DOHH2 (cell line): ENCODE measurements around the gene SCUBE1.

Experiments used
- H3F3A ChIP-seq: fragments of 200-600 bp; sonication (generic), shearing (Covaris generic); 2 replicates; pipeline ENCODE4 v1.6.0; 2016; ENCODE audit warnings: antibody characterized with exemption, mild to moderate bottlenecking; ENCODE audit not compliant: control insufficient read depth, insufficient read depth
- H3K27ac ChIP-seq: fragments of 200-600 bp; sonication (generic); 2 replicates; pipeline ENCODE4 v1.5.1; 2014; ENCODE audit warnings: low read depth, mild to moderate bottlenecking, low read length, moderate library complexity
- H3K27me3 ChIP-seq: fragments of 200-600 bp; sonication (generic); 2 replicates; pipeline ENCODE4 v1.6.1; 2014; ENCODE audit warnings: mild to moderate bottlenecking, low read length, mixed read lengths; ENCODE audit not compliant: control insufficient read depth
- H3K36me3 ChIP-seq: fragments of 200-600 bp; sonication (generic); 2 replicates; pipeline ENCODE4 v1.6.1; 2014; ENCODE audit warnings: mild to moderate bottlenecking, low read length, moderate library complexity, mixed read lengths; ENCODE audit not compliant: control insufficient read depth
- H3K4me1 ChIP-seq: fragments of 200-600 bp; sonication (generic); 2 replicates; pipeline ENCODE4 v1.6.1; 2014; ENCODE audit warnings: mild to moderate bottlenecking, low read length, mixed read lengths; ENCODE audit not compliant: control insufficient read depth
- H3K4me2 ChIP-seq: fragments of 200-600 bp; sonication (generic); 2 replicates; pipeline ENCODE4 v1.6.0; 2014; ENCODE audit warnings: mild to moderate bottlenecking, low read length, moderate library complexity
- H3K4me3 ChIP-seq: fragments of 200-600 bp; sonication (generic); 2 replicates; pipeline ENCODE4 v1.5.1; 2014; ENCODE audit warnings: mild to moderate bottlenecking, low read length, mixed read lengths
- H3K79me2 ChIP-seq: fragments of 200-600 bp; sonication (generic); 2 replicates; pipeline ENCODE4 v1.6.1; 2014; ENCODE audit warnings: mild to moderate bottlenecking, low read length, mixed read lengths; ENCODE audit not compliant: control insufficient read depth
- H3K9me2 ChIP-seq: fragments of 200-600 bp; sonication (generic); replicated peaks from 2 replicates; pipeline ENCODE4 v1.6.1; 2014; ENCODE audit warnings: mild to moderate bottlenecking, low read length, mixed read lengths; ENCODE audit not compliant: control insufficient read depth
- H3K9me3 ChIP-seq: fragments of 200-600 bp; sonication (generic); 2 replicates; pipeline ENCODE4 v1.6.1; 2014; ENCODE audit warnings: antibody characterized with exemption, low read length, mixed read lengths; ENCODE audit not compliant: control insufficient read depth, insufficient read depth
- H4K20me1 ChIP-seq: fragments of 200-600 bp; sonication (generic); 2 replicates; pipeline ENCODE4 v1.6.0; 2014; ENCODE audit warnings: low read depth, mild to moderate bottlenecking, antibody characterized with exemption, low read length, moderate library complexity; ENCODE audit not compliant: control insufficient read depth, insufficient read depth
- CTCF ChIP-seq: fragments of 200-600 bp; sonication (generic); IDR thresholded peaks from one replicate; pipeline ENCODE4 v1.5.1; 2014; ENCODE audit warnings: antibody characterized with exemption, mild to moderate bottlenecking, low read depth, low read length; ENCODE audit not compliant: poor library complexity, severe bottlenecking
- EZH2phosphoT487 ChIP-seq: fragments of 200-600 bp; sonication (generic); IDR thresholded peaks from 2 replicates; pipeline ENCODE4 v1.6.1; 2017; ENCODE audit warnings: borderline replicate concordance, mild to moderate bottlenecking, antibody characterized with exemption, low read length, moderate library complexity, mixed read lengths

SCUBE1 gene

DNA sequence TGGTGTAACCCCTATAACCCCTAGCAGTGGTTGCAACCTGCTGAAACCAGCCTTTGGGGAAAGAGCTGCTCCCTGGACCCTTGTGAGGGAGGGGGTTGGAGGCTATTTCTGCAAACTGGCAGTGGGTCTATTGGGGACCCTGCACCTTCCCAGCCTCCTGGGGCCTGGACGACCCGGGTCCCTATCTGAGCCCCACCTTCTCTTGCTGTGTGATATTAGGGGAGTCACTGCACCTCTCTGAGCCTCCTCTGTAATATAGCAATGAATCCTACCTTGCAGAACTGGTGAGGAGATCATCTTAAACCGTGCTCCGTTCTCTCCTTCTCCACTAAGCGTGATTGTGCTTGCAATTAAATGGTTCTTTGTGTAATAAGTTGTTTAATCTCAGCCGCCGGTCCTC is 44.6 kb upstream of the SCUBE1 start:
- no peaks in the 10 kb centered on the region for H3K79me2 ChIP-seq
- no peaks in the 10 kb centered on the region for H3F3A ChIP-seq
- H4K20me1 ChIP-seq = no peaks in the 10 kb centered on the region
- H3K4me1 ChIP-seq = no peaks in the 10 kb centered on the region
- no peak overlapping the region for H3K27ac ChIP-seq
- peaks cover 2% of the 10 kb centered on the region; the same call in 1 of the 2 replicates for H3K27me3 ChIP-seq
- H3K36me3 ChIP-seq = no peaks in the 10 kb centered on the region
- H3K4me3 ChIP-seq = no peak overlapping the region
- H3K4me2 ChIP-seq = no peak overlapping the region
- no peaks in the 10 kb centered on the region for H3K9me2 ChIP-seq
- no peaks in the 10 kb centered on the region for H3K9me3 ChIP-seq
- TF ChIP-seq EZH2phosphoT487 (no peak), CTCF (no peak)

GRCh38 chr22:43385770-43386641 is 42.8 kb upstream of the SCUBE1 start:
- H3K4me1 ChIP-seq = no peaks in the 10 kb centered on the region
- H3F3A ChIP-seq = no peaks in the 10 kb centered on the region
- no peaks in the 10 kb centered on the region for H3K36me3 ChIP-seq
- H4K20me1 ChIP-seq = no peaks in the 10 kb centered on the region
- TF ChIP-seq CTCF (peak; percentile 90), EZH2phosphoT487 (no peak)
- no peak overlapping the region for H3K4me2 ChIP-seq
- H3K27ac ChIP-seq = no peak overlapping the region
- no peaks in the 10 kb centered on the region for H3K79me2 ChIP-seq
- H3K27me3 ChIP-seq = peaks cover 9% of the 10 kb centered on the region
- H3K9me2 ChIP-seq = no peaks in the 10 kb centered on the region
- H3K4me3 ChIP-seq = no peak overlapping the region
- H3K9me3 ChIP-seq = no peaks in the 10 kb centered on the region

- no peak overlapping the region for H3K27ac ChIP-seq
- no peaks in the 10 kb centered on the region for H3F3A ChIP-seq
- H3K79me2 ChIP-seq = no peaks in the 10 kb centered on the region
- no peak for TF ChIP-seq CTCF
- H3K4me1 ChIP-seq = no peaks in the 10 kb centered on the region
- no peaks in the 10 kb centered on the region for H3K36me3 ChIP-seq
- no peaks in the 10 kb centered on the region for H3K9me3 ChIP-seq
- no peaks in the 10 kb centered on the region for H4K20me1 ChIP-seq
- no peak overlapping the region for H3K4me3 ChIP-seq
- no peaks in the 10 kb centered on the region for H3K9me2 ChIP-seq
- peaks cover 9% of the 10 kb centered on the region for H3K27me3 ChIP-seq
- H3K4me2 ChIP-seq = no peak overlapping the region
Observed at GRCh38 chr22:43384863-43385262, 41.7 kb upstream of the SCUBE1 start.
